HCT116 (cell line): ENCODE measurements around the gene PCCA. TPM values are rescaled to one million over a fixed set of nuclear protein-coding genes. Genes with fewer than 3 reads are reported as not detected.

Experiments
- ATAC-seq: fragments of 200-7000 bp; cut with Tn5 transposase; 2 replicates; pipeline ENCODE4 v1.9.1; 2020; ENCODE audit warnings: mild to moderate bottlenecking, moderate library complexity
- BruUV-seq: library from RNA; stranded (reverse); fragments of 400-500 nt; replicated peaks from 2 replicates; lab custom pipeline; 2021; lab: Mats Ljungman, UMichigan
- CTCF ChIA-PET: fragments of 300-600 bp; sonication (Branson Sonifier 250); formaldehyde crosslinking; loops from one replicate; lab custom pipeline; 2021; ENCODE audit warnings: antibody characterized with exemption; lab: Charles Lee
- POLR2A ChIA-PET: fragments of 300-600, 350-600 bp; sonication (Branson Sonifier 250); formaldehyde crosslinking; loops from one replicate; lab custom pipeline; 2021; ENCODE audit warnings: antibody characterized with exemption; lab: Charles Lee
- RAD21 ChIA-PET, 2 experiments: fragments of 300-600 bp; sonication (Branson Sonifier 250); formaldehyde crosslinking; loops; one replicate each; lab custom pipeline; 2023; ENCODE audit warnings: low total read pairs in 2 of 2; ENCODE audit not compliant: uncharacterized antibody in 2 of 2, unreplicated experiment in 2 of 2, low non-redundant PET in 1 of 2; lab: Charles Lee
- DNase-seq: peaks from one replicate; pipeline ENCODE4 v3.0.0-alpha.2; 2010; ENCODE audit warnings: low read depth, low spot score
- H2AFZ ChIP-seq: fragments of 200-600 bp; shearing (Covaris generic), sonication (generic); 2 replicates; pipeline ENCODE4 v1.6.1; 2017; ENCODE audit warnings: low read depth, mixed run types, mixed read lengths, antibody characterized with exemption, low read length; ENCODE audit not compliant: poor library complexity, severe bottlenecking
- H3K27ac ChIP-seq: 2 replicates; pipeline ENCODE4 v1.5.1; 2012; ENCODE audit warnings: low read depth, low read length
- H3K27me3 ChIP-seq: fragments of 200-600 bp; sonication (generic); 2 replicates; pipeline ENCODE4 v1.6.1; 2016; ENCODE audit warnings: mixed run types, low read length, mixed read lengths; ENCODE audit not compliant: insufficient read depth
- H3K36me3 ChIP-seq, 2 experiments: fragments of 200-500 bp in 1 of 2; fragments of 200-600 bp in 1 of 2; sonication (Bioruptor generic) in 1 of 2; sonication (generic) in 1 of 2; 2 replicates each; pipeline versions ENCODE4 v1.5.1 to v1.6.1; 2014 to 2016; ENCODE audit warnings: low read length in 2 of 2, inconsistent platforms in 1 of 2, mixed read lengths in 1 of 2, mixed run types in 1 of 2; ENCODE audit not compliant: insufficient read depth in 2 of 2, control insufficient read depth in 1 of 2
- H3K4me1 ChIP-seq, 2 experiments: fragments of 200-600 bp in 1 of 2; sonication (generic) in 1 of 2; 2 replicates each; pipeline versions ENCODE4 v1.5.1 to v1.6.1; 2012 to 2017; ENCODE audit warnings: low read length in 2 of 2, inconsistent platforms in 1 of 2, mild to moderate bottlenecking in 1 of 2, mixed read lengths in 1 of 2, mixed run types in 1 of 2, moderate library complexity in 1 of 2; ENCODE audit not compliant: insufficient read depth in 2 of 2, control insufficient read depth in 1 of 2
- H3K4me2 ChIP-seq: fragments of 200-600 bp; sonication (generic); 2 replicates; pipeline ENCODE4 v1.6.1; 2017; ENCODE audit warnings: mixed run types, low read length, mixed read lengths
- H3K4me3 ChIP-seq, 2 experiments: fragments of 200-600 bp in 1 of 2; sonication (generic) in 1 of 2; replicated peaks in 1 of 2; 2 replicates each; pipeline ENCODE4 v1.5.1; 2011 to 2016; ENCODE audit warnings: low read length in 2 of 2, control low read depth in 1 of 2, low read depth in 1 of 2, mild to moderate bottlenecking in 1 of 2, mixed read lengths in 1 of 2, mixed run types in 1 of 2
- H3K79me2 ChIP-seq: fragments of 200-600 bp; sonication (generic); 2 replicates; pipeline ENCODE4 v1.6.1; 2017; ENCODE audit warnings: mild to moderate bottlenecking, mixed run types, low read length, moderate library complexity, mixed read lengths; ENCODE audit not compliant: insufficient read depth
- H3K9ac ChIP-seq: fragments of 200-600 bp; sonication (generic); 2 replicates; pipeline ENCODE4 v1.6.1; 2016; ENCODE audit warnings: low read length, mixed read lengths
- H3K9me2 ChIP-seq: fragments of 200-600 bp; sonication (generic), shearing (Covaris generic); 2 replicates; pipeline ENCODE4 v1.6.1; 2017; ENCODE audit warnings: mixed run types, mild to moderate bottlenecking, moderate library complexity; ENCODE audit not compliant: insufficient read depth
- H3K9me3 ChIP-seq, 2 experiments: fragments of 200-500 bp in 1 of 2; fragments of 200-600 bp in 1 of 2; sonication (Bioruptor generic) in 1 of 2; sonication (generic) in 1 of 2; 2 replicates each; pipeline ENCODE4 v1.6.1; 2014 to 2017; ENCODE audit warnings: low read length in 2 of 2, mixed read lengths in 2 of 2, inconsistent platforms in 1 of 2, low read depth in 1 of 2, mild to moderate bottlenecking in 1 of 2, mixed run types in 1 of 2, moderate library complexity in 1 of 2; ENCODE audit not compliant: control insufficient read depth in 1 of 2, insufficient read depth in 1 of 2
- H4K20me1 ChIP-seq: fragments of 200-600 bp; sonication (generic), shearing (Covaris generic); 2 replicates; pipeline ENCODE4 v1.6.1; 2017; ENCODE audit warnings: mixed run types, mild to moderate bottlenecking, moderate library complexity; ENCODE audit not compliant: insufficient read depth
- ATF3 ChIP-seq: IDR thresholded peaks from 2 replicates; pipeline ENCODE4 v1.6.1; 2012
- CTCF ChIP-seq, 3 experiments: fragments of 200-600 bp in 1 of 3; sonication (generic) in 1 of 3; IDR thresholded peaks in 2 of 3; conservative IDR thresholded peaks in 1 of 3; 2 replicates each; pipeline ENCODE4 v1.5.1; 2012 to 2017; ENCODE audit warnings: low read depth in 2 of 3, low read length in 2 of 3, antibody characterized with exemption in 1 of 3, borderline replicate concordance in 1 of 3, control low read depth in 1 of 3, mild to moderate bottlenecking in 1 of 3, mixed read lengths in 1 of 3, mixed run types in 1 of 3, moderate library complexity in 1 of 3; ENCODE audit not compliant: insufficient read depth in 1 of 3
- EGR1 ChIP-seq: IDR thresholded peaks from 2 replicates; pipeline ENCODE4 v1.6.1; 2012; ENCODE audit warnings: low read depth
- ELF1 ChIP-seq: IDR thresholded peaks from 2 replicates; pipeline ENCODE4 v1.6.1; 2012; ENCODE audit warnings: low read depth, borderline replicate concordance
- EZH2phosphoT487 ChIP-seq: fragments of 200-600 bp; IDR thresholded peaks from 2 replicates; pipeline ENCODE4 v1.6.1; 2018; ENCODE audit warnings: antibody characterized with exemption, borderline replicate concordance
- FOSL1 ChIP-seq: IDR thresholded peaks from 2 replicates; pipeline ENCODE4 v1.6.1; 2012; ENCODE audit warnings: low read depth
- MAX ChIP-seq: IDR thresholded peaks from 2 replicates; pipeline ENCODE4 v1.6.1; 2012
- POLR2A ChIP-seq: IDR thresholded peaks from 2 replicates; pipeline ENCODE4 v1.7.0; 2011; ENCODE audit warnings: borderline replicate concordance; ENCODE audit not compliant: insufficient read depth, insufficient read length; ENCODE audit errors: extremely low read depth
- POLR2AphosphoS5 ChIP-seq: IDR thresholded peaks from 2 replicates; pipeline ENCODE4 v1.6.1; 2011; ENCODE audit warnings: mild to moderate bottlenecking, low read depth, low read length, moderate library complexity
- RAD21 ChIP-seq: IDR thresholded peaks from 2 replicates; pipeline ENCODE4 v1.6.1; 2012; ENCODE audit warnings: low read depth, mild to moderate bottlenecking
- REST ChIP-seq: IDR thresholded peaks from 2 replicates; pipeline ENCODE4 v1.6.1; 2012; ENCODE audit warnings: low read depth
- SIN3A ChIP-seq: IDR thresholded peaks from 2 replicates; pipeline ENCODE4 v1.6.1; 2012; ENCODE audit warnings: low read depth
- SRF ChIP-seq: IDR thresholded peaks from 2 replicates; pipeline ENCODE4 v1.6.1; 2012; ENCODE audit warnings: low read depth
- TCF7L2 ChIP-seq: IDR thresholded peaks from 2 replicates; pipeline ENCODE4 v1.7.0; 2011; ENCODE audit warnings: borderline replicate concordance, inconsistent platforms; ENCODE audit not compliant: insufficient read depth, insufficient read length; ENCODE audit errors: extremely low read depth
- YY1 ChIP-seq: IDR thresholded peaks from 2 replicates; pipeline ENCODE4 v1.6.1; 2011; ENCODE audit warnings: low read length, low read depth, moderate library complexity, mild to moderate bottlenecking; ENCODE audit not compliant: insufficient replicate concordance; ENCODE audit errors: extremely low read depth
- ZFX ChIP-seq: fragments of 450-650 bp; IDR thresholded peaks from 2 replicates; pipeline ENCODE4 v1.6.1; 2017
- ZNF274 ChIP-seq: fragments of 200-500 bp; sonication (Bioruptor generic); IDR thresholded peaks from 2 replicates; pipeline ENCODE4 v1.6.1; 2014; ENCODE audit warnings: mild to moderate bottlenecking, low read depth, low read length, inconsistent platforms
- intact Hi-C: fragments of 100-400 bp; cut with micrococcal nuclease; formaldehyde crosslinking; loops from 2 replicates; pipeline ENCODE4 v1.10.0; 2022
- total RNA-seq: library from RNA; stranded (reverse); gene quantifications from one replicate; pipeline ENCODE4 v1.2.1, GENCODE V29; 2021; ENCODE audit not compliant: unreplicated experiment

PCCA gene
- total RNA-seq, 1 experiment from 2014 or later, result 23.0 TPM

- BruUV-seq, result no TSS peak
- ChIA-PET RAD21 (no interaction called here), POLR2A (no interaction called here), CTCF (interaction anchor here (0.6 kb wide), 1 partner anchor 304 kb away, joined by 3 read pairs; no protein-coding TSS in a partner anchor)
- DNase-seq, result no peak
- Histone ChIP-seq H3K9ac (no peak overlapping the region), H3K27ac (no peak overlapping the region), H2AFZ (no peak overlapping the region), H3K9me3 (no peaks in the 10 kb centered on the region), H3K79me2 (no peaks in the 10 kb centered on the region), H3K9me2 (no peaks in the 10 kb centered on the region), H3K4me2 (no peak overlapping the region), H3K4me3 (no peak overlapping the region), H3K36me3 (no peaks in the 10 kb centered on the region), H4K20me1 (no peaks in the 10 kb centered on the region), H3K4me1 (peaks cover 21 to 24% of the 10 kb centered on the region in 2 experiments), H3K27me3 (no peaks in the 10 kb centered on the region)
- ATAC-seq, result no peak
- TF ChIP-seq EGR1, result no peak
- TF ChIP-seq ZNF274, result no peak
- no peak for TF ChIP-seq TCF7L2
- TF ChIP-seq FOSL1, result no peak
- TF ChIP-seq RAD21, result no peak
- no peak for TF ChIP-seq ATF3
- no peak for TF ChIP-seq POLR2AphosphoS5
- TF ChIP-seq ELF1, result no peak
- TF ChIP-seq EZH2phosphoT487, result no peak
- no peak for TF ChIP-seq REST
- TF ChIP-seq POLR2A, result no peak
- TF ChIP-seq ZFX, result no peak
- TF ChIP-seq YY1, result no peak
- no peak for TF ChIP-seq MAX
- TF ChIP-seq SRF, result no peak
- no peak for TF ChIP-seq CTCF (IDR thresholded peaks at IDR 0.05 in 2 of 3, conservative IDR thresholded peaks at IDR 0.05 in 1 of 3; ENCODE audit: borderline replicate concordance in 1 of 3, insufficient read depth in 1 of 3, low read depth in 2 of 3, low read length in 2 of 3)
- TF ChIP-seq SIN3A, result no peak
- intact Hi-C loops, result no loop called here
Observed at GRCh38 chr13:100231176-100231575, 142.3 kb downstream of the PCCA start.
